ENCODE measurements around the gene TNC.

GRCh38 chr9:115069302-115069701, 48.7 kb downstream of the TNC start:
- TF ChIP-seq JUN (IDR thresholded peaks at IDR 0.05; ENCODE audit: borderline replicate concordance, insufficient read depth, insufficient read length, low read depth), result no peak
- no peak for TF ChIP-seq CTCF (IDR thresholded peaks at IDR 0.05; ENCODE audit: extremely low read depth in 1 of 2, insufficient read depth in 1 of 2, low read depth in 1 of 2, low read length in 2 of 2)
- TF ChIP-seq POLR2A (IDR thresholded peaks at IDR 0.05; ENCODE audit: low read depth, low read length), result no peak
- no peak for TF ChIP-seq MAX (IDR thresholded peaks at IDR 0.05; ENCODE audit: insufficient read depth, insufficient read length)
- no peak for TF ChIP-seq EZH2 (IDR thresholded peaks at IDR 0.05; ENCODE audit: borderline replicate concordance, low read depth, low read length, severe bottlenecking)

Measured in endothelial cell of umbilical vein (primary cell).